HCEC 1CT (cell line): ENCODE results near the gene CD276.
"Not testable (repeated sequence)": the region's sequence is repeated elsewhere in the genome, so short reads cannot be mapped to it uniquely, and the experiment has no call there.

Experiments used
- DNase-seq: peaks from one replicate; pipeline ENCODE4 v3.0.0-alpha.2; 2017

Gene CD276

GRCh38 chr15:73712107-73712506 lies 27.9 kb downstream of the CD276 start:
- DNase-seq = no peak

- DNase-seq = no peak
Measured at GRCh38 chr15:73714695-73715301, 30.6 kb downstream of the CD276 start.

- no peak for DNase-seq
Measured at GRCh38 chr15:73715417-73715816, 31.2 kb downstream of the CD276 start.

GRCh38 chr15:73716417-73716816 lies 32.2 kb downstream of the CD276 start:
- DNase-seq = no peak

GRCh38 chr15:73717206-73717605 lies 33.0 kb downstream of the CD276 start:
- no peak for DNase-seq

DNA sequence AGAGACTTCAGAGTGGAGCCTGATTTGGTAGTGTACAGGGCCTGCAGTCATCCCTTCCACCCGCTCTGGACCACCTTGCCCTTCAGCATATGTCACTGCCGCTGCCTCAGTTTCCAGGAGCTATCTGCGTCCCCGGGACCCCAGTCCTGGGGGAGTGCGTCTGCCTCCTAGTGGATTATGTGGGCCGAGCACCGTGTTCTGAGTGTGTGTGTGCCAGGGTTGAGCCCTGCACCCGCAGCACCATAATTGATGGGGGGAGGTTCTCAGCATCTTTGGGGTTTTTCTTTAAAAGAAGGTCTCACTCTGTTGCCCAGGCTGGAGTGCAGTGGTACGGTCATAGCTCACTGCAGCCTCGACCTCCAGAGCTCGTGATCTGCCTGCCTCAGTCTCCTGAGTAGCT lies 33.6 kb downstream of the CD276 start:
- no peak for DNase-seq

DNA sequence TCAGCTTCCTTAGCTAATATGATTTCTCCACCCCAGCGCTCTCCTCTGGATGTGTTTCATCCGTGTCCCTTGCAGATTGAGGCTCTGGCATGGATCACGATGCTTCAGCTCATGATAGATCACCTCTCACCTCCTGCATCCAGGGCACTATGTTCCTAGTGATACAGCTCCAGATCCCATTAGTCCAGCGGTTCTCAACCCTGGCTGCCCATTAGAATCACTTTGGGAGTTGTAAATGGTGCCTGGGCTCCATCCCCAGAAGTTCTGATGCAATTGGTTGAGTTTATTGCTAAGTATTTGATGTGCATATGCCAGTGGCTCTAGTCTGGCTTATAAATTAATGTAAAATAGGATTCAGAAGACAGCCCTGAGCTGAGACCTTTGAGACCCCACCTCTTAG lies 34.5 kb downstream of the CD276 start:
- DNase-seq = no peak

GRCh38 chr15:73722425-73722824 lies 38.2 kb downstream of the CD276 start:
- no peak for DNase-seq

DNA sequence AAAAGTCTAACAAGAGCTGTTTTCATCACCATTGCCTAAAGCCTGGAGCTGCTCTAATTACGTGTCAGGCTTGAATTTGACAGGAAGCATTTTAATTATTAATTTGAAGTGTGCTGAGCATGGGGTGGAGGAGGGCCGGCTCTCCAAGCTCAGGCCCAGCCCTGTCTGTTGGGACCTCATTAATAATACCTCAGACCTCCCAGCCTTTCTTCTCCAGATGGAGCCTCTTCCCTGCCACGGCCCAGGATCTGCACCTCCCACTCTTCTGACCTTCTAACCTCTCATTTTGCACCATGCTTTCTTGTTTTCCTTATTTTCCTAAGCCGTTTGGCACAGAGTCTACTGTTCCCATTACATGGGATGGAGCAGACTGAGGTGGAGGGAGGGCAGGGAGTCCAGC lies 39.0 kb downstream of the CD276 start:
- DNase-seq = no peak

DNA sequence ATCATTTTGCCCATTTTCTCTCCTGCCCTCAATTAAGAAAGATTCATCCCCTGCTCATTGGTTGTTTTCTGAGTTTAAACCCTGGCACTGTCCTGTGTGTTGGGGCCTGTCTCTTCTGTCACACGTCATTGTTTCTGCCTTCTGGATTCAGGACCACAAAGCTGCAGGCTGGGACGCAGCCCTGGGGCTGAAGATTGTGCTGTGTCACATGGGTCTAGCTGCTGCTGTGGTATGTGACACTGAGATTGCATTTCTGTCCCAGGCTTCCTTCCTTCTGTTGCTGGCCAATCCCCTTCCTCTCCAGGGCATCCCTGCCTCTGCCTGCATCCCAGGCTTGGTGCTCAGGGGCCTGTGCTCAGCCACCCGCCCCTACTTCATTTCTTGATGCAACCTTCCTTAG lies 40.0 kb downstream of the CD276 start:
- DNase-seq = no peak

DNA sequence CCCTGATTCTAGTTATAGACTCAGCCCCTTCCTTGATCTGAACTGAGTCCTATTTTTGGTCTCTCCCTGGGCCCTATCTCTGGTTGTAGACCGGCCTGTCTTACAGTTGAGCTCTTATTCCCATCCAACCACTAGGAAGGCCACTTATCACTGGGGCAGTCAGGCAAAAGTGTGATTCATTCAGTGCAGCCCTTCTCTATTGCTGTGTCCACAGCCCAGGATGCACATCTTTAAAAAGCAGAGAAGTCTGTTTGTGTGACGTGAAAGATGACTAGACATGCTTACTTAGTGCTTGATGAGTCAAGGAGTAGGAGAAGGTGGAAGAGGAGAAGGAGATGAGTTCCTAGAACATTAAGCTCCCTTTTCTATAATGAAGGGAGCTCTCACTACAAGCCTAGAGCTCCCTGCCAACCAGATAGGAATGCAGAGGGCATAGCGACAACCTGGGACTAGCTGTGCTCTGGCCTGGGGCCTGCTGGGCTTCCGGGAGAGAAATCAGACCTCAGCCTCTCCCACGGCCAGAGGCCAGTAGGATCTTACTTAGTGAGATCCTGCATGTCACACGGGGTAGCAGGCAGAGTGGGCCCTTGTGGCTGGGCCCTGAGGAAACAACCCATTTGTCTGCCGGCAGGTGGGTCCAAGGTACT lies 43.3 kb downstream of the CD276 start:
- DNase-seq = peak; percentile 66

DNA sequence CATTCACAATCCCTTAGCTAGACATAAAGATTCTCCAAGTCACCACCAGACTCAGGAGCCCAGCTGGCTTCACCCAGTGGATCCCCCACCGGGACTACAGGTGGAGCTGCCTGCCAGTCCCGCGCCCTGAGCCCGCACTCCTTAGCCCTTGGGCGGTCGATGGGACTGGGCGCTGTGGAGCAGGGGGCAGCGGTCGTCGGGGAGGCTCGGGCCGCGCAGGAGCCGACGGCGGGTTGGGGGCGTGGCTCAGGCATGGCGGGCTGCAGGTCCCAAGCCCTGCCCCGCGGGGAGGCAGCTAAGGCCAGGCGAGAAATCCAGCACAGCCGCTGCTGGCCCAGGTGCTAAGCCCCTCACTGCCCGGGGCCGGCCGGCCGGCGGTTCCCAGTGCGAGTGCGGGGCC lies 47.9 kb downstream of the CD276 start:
- DNase-seq = not testable (repeated sequence)

- DNase-seq = no peak
Measured at GRCh38 chr15:73732930-73733329, 48.7 kb downstream of the CD276 start.

GRCh38 chr15:73737535-73737934 lies 53.4 kb downstream of the CD276 start:
- DNase-seq = no peak

DNA sequence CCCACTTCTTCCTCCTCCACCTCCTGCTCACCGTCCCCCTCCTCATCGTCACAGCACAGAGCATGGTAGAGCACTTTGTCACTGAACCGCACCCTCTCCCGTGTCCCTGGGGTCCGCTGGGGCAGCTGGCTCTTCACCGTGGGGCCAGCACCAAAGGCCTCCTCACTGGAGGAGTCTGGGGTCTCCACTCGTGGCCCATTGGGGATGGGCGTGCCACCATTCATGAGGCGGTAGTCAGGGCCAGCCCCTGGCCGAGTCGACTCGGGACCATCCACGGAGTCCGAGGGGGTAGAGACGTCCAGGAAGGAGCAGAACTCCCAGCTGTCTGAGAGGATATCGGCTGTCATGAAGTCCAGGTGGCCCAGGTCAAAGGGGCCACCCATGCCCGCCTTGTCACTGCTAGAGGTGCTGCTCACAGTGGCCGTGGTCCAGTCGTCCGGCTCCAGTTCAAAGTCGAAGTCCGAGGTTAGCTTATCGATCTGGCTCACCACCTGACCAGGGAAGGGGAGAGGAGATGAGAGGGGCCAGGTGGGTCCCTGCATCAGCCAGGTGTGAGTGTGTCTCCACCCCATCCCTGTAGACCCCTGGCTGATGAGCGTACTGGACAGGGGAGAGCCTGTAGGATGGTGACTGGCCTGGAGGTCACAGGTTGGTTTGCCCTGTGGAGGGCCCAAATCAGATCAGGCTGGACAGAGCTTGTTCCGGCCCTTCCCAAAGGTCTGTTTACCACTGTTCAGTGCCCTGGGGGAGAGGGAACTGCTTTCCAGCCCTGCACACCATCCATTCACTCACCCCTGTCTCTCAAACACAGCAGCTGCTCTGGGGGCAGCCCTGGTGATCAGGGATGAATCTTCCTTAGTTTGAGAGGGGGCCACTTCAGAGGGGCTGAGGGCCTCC lies 56.2 kb downstream of the CD276 start:
- no peak for DNase-seq

DNA sequence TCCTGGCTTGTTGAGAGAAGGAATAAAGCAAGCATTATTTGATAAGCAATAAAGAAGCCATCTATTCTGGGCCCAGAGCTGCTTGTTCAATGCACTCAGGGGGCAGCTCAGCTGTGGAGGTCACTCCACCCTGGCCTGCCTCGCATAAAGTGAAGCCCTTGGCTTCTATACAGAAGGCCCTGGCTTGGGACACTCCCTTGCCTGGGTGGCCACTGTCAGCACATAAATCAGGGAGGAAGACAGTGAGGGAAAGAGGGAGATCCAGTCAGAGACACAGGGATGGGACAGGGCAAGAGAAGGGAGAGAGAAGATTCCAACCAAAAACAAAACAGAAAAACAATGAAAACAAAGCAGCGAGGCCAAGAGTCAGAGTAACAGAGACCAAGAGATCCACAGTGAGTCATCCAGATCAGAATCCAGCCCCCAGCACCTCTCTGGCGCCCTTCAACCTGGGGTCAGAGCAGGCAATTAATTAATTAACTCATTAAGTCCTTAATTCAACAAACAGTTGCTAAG lies 57.2 kb downstream of the CD276 start:
- DNase-seq = no peak

- DNase-seq = no peak
Measured at GRCh38 chr15:73744293-73744692, 60.1 kb downstream of the CD276 start.

GRCh38 chr15:73745073-73745472 lies 60.9 kb downstream of the CD276 start:
- no peak for DNase-seq

DNA sequence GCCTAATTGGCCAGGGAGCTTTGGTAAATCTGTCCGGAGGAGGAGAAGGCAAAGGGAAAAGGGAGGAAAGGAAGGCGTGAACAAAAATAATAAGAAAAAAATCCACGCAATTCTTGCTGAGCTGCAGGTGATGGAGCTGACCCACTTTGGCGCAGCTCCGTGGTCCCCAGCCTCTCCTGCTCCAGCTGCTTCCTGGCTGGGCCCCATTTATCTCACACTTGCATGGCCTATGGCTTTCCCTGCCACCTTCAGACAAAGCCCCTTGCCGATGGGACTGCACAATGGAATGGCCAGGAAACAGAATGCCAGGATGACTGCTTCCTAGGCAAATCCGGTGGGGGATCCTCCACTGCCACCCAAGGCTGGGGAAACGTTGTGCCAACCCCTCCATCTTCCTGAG lies 62.1 kb downstream of the CD276 start:
- no peak for DNase-seq

DNA sequence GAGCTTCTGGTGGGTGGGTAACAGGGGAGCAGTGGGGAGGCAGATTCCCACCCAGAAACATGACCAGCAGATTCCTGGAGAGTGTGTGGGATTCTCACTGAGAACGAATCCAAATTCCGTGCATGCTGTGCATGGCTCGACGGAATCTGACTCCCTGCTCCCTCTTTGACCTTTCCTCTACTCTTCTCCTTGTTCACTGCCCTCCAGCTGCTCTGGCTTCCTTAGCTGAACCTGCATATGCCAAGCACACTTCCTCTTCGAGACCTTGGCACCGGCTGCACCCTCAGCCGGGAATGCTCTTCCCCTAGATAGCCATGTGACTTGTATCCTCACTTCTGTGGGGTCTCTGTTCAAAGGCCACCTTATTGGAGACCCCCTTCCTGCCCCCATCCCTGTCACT lies 62.7 kb downstream of the CD276 start:
- peak; percentile 13 for DNase-seq

- DNase-seq = no peak
Measured at GRCh38 chr15:73747847-73748590, 63.8 kb downstream of the CD276 start.

- no peak for DNase-seq
Measured at GRCh38 chr15:73748730-73749129, 64.5 kb downstream of the CD276 start.

DNA sequence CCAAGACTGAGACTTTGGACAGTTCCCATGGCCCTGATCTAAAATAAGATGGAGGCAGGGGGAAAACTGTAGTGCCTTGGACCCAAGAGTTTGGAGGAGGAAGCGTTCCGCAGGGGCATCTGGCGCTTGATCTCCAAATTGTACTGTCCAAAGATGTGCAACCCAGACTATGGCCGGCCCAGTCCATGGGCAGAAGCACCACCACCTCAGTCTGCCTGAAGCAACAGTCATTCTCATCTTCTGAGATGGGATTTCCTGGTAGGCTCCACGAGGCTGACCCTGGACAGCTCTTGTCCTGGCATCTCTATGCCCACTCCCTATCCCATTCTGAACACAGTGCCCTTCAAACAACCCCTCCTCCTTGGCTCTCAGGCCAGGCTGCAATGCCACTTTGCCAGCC lies 65.3 kb downstream of the CD276 start:
- no peak for DNase-seq
